ENCODE measurements around the gene P2RY2. TPM values are rescaled to one million over a fixed set of nuclear protein-coding genes. Genes with fewer than 3 reads are reported as not detected.
A peak's percentile ranks its signal among the peaks of the same experiment; 100 is the strongest.

P2RY2 gene
- total and polyA plus RNA-seq, 2 of the 8 experiments (the other 6 are each of a cell fraction or from before 2014, with no cell fraction given), result 1.0 to 1.5 TPM

DNA sequence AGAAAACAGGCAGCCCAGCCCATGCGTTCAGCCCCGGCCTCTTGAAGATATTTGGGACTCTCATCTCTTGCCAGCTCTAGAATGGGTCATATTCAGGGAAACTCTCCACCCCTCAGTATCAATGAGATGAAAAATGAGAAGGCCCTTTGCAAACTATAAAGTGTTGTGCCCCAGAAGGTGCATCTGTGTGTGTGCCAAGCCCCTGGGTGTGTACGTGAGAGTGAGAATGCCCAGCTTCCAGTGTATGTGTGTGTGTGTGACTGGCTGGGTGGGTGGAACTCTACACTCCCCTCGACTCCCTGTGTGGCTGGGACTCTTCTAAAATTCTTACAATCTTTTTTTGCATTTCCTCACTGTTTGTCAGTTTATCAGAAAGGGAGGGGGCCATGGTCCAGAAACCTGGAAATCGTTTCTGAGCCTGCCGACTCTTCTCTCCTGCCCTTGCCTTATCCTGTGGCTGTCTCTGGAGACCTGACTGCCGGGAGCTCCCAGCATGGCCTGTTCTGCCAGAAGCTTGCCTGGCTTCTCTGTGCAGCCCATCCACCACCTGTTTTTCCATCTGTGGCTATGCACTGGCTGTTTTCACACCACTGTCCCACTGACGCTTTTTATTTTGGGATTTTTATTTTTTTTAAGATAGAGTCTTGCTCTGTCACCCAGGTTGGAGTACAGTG is 55.3 kb downstream of the P2RY2 start:
- H3K23me2 ChIP-seq (ENCODE audit: low read depth, low read length), result no peaks in the 10 kb centered on the region
- H3K9me3 ChIP-seq (ENCODE audit: insufficient read depth in 2 of 2, low read depth in 1 of 2, low read length in 1 of 2), result no peaks in the 10 kb centered on the region
- no peak overlapping the region for H2BK120ac ChIP-seq (replicated peaks; ENCODE audit: low read depth, low read length)
- H2BK12ac ChIP-seq (ENCODE audit: low read depth, low read length), result peak overlapping the region; percentile 39; the same call in 1 of the 2 replicates
- ChIA-PET CTCF (ENCODE audit: partially characterized antibody) (interaction anchor here (0.6 to 16.5 kb wide), 14 partner anchors 8 to 102 kb away, joined by 3 to 173 read pairs (median 3); no protein-coding TSS in a partner anchor), POLR2A (ENCODE audit: partially characterized antibody) (interaction anchor here (1.0 kb wide), 1 partner anchor 19 kb away, joined by 5 read pairs; no protein-coding TSS in a partner anchor)
- no peak overlapping the region for H4K5ac ChIP-seq (ENCODE audit: insufficient read length, low read depth, low read length)
- no peak for FAIRE-seq
- no peak overlapping the region for H2AFZ ChIP-seq (ENCODE audit: low read length)
- 84% methylated on average over 8 of the region's 8 CpGs; no CpG with 5 or more reads in 1 of the 2 experiments for WGBS, 2 experiments (ENCODE audit: extremely low coverage in 1 of 2, insufficient coverage in 1 of 2, insufficient read length in 1 of 2, insufficient replicate concordance in 2 of 2, low coverage in 1 of 2, low lambda C conversion rate in 2 of 2, missing lambda C conversion rate in 1 of 2)
- H3K79me2 ChIP-seq (ENCODE audit: control insufficient read depth in 1 of 2, insufficient read depth in 2 of 2, low read length in 2 of 2), result no peaks in the 10 kb centered on the region
- H3K56ac ChIP-seq (replicated peaks; ENCODE audit: insufficient read length, low read depth, low read length), result no peak overlapping the region
- H2BK5ac ChIP-seq (ENCODE audit: low read depth, low read length), result no peak overlapping the region
- TF ChIP-seq POLR2A (IDR thresholded peaks at IDR 0.05; ENCODE audit: control extremely low read depth in 1 of 2, low read depth in 2 of 2, low read length in 2 of 2) (no peak), SIX5 (IDR thresholded peaks at IDR 0.05; ENCODE audit: low read depth, low read length) (no peak), RNF2 (IDR thresholded peaks at IDR 0.05; ENCODE audit: borderline replicate concordance, low read depth, low read length, missing control alignments, poor library complexity, severe bottlenecking) (no peak)
- TF ChIP-seq, protein P1, sequence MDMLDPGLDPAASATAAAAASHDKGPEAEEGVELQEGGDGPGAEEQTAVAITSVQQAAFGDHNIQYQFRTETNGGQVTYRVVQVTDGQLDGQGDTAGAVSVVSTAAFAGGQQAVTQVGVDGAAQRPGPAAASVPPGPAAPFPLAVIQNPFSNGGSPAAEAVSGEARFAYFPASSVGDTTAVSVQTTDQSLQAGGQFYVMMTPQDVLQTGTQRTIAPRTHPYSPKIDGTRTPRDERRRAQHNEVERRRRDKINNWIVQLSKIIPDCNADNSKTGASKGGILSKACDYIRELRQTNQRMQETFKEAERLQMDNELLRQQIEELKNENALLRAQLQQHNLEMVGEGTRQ (IDR thresholded peaks at IDR 0.05; ENCODE audit: low read length), result no peak
- TF ChIP-seq, protein P2, sequence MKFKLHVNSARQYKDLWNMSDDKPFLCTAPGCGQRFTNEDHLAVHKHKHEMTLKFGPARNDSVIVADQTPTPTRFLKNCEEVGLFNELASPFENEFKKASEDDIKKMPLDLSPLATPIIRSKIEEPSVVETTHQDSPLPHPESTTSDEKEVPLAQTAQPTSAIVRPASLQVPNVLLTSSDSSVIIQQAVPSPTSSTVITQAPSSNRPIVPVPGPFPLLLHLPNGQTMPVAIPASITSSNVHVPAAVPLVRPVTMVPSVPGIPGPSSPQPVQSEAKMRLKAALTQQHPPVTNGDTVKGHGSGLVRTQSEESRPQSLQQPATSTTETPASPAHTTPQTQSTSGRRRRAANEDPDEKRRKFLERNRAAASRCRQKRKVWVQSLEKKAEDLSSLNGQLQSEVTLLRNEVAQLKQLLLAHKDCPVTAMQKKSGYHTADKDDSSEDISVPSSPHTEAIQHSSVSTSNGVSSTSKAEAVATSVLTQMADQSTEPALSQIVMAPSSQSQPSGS (IDR thresholded peaks at IDR 0.05; ENCODE audit: low read length), result no peak
- no peak overlapping the region for H3K27ac ChIP-seq (ENCODE audit: low read depth, low read length)
- H3K14ac ChIP-seq (ENCODE audit: insufficient read length), result no peak overlapping the region
- H2AK5ac ChIP-seq (ENCODE audit: low read depth, low read length), result no peak overlapping the region
- H3K4me3 ChIP-seq (ENCODE audit: extremely low read depth in 1 of 4, insufficient read depth in 2 of 4, low read depth in 3 of 4, low read length in 4 of 4), result no peak overlapping the region
- H2BK20ac ChIP-seq (ENCODE audit: low read length), result no peak overlapping the region
- H3K4me1 ChIP-seq (replicated peaks in 1 of 4; ENCODE audit: control insufficient read depth in 3 of 4, insufficient read depth in 4 of 4, low read length in 3 of 4), result peaks cover 0 to 15% (median 9%) of the 10 kb centered on the region in 4 experiments; a peak in 5 of 7 replicates
- no peak overlapping the region for H3K4me2 ChIP-seq (ENCODE audit: insufficient read depth in 1 of 2, low read depth in 2 of 2, low read length in 2 of 2)
- 0 out of 2 replicates have a peak overlapping the region, but pooled peaks have one; percentile 46 for H2BK15ac ChIP-seq (ENCODE audit: low read length)
- no peak overlapping the region for H3K18ac ChIP-seq (ENCODE audit: extremely low read depth, low read length)
- H4K8ac ChIP-seq (ENCODE audit: extremely low read depth, insufficient read depth, low read length), result no peak overlapping the region; the same call in 1 of the 2 replicates
- H3K79me1 ChIP-seq (ENCODE audit: low read depth, low read length), result 0 out of 2 replicates have a peak, but pooled peaks cover 3% of the 10 kb centered on the region
- H3K27me3 ChIP-seq (replicated peaks in 1 of 4; ENCODE audit: control insufficient read depth in 3 of 4, extremely low read depth in 1 of 4, insufficient read depth in 3 of 4, low read length in 3 of 4), result no peaks in the 10 kb centered on the region; a peak in 1 of 7 replicates
- no peak overlapping the region for H3K4ac ChIP-seq (replicated peaks; ENCODE audit: insufficient read length, low read depth, low read length)
- no peaks in the 10 kb centered on the region for H3K36me3 ChIP-seq (ENCODE audit: control insufficient read depth in 2 of 4, insufficient read depth in 4 of 4, low read length in 3 of 4)
- no peaks in the 10 kb centered on the region for H4K20me1 ChIP-seq (replicated peaks in 1 of 2; ENCODE audit: control insufficient read depth in 1 of 2, insufficient read depth in 2 of 2, low read length in 2 of 2)
- no peak overlapping the region for H3K23ac ChIP-seq (ENCODE audit: insufficient read length)
- DNase-seq (ENCODE audit: low read depth in 1 of 2, low spot score in 2 of 2), result no peak
- no peak overlapping the region for H4K91ac ChIP-seq (replicated peaks; ENCODE audit: insufficient read length, low read length)
- H3K9ac ChIP-seq (replicated peaks in 1 of 4; ENCODE audit: extremely low read depth in 1 of 4, low read depth in 3 of 4, low read length in 3 of 4), result no peak overlapping the region
